OCI-LY3 (cell line): ENCODE data around the gene MYO3A.

Source experiments
- H2AFZ ChIP-seq: fragments of 200-600, 300-600 bp; shearing (Covaris generic); 2 replicates; pipeline ENCODE4 v1.6.0; 2014; ENCODE audit warnings: antibody characterized with exemption, low read depth, low read length
- H3K27ac ChIP-seq: fragments of 200-600, 300-600 bp; sonication (generic); 2 replicates; pipeline ENCODE4 v1.5.1; 2014; ENCODE audit warnings: mild to moderate bottlenecking, low read length, moderate library complexity, mixed read lengths
- H3K27me3 ChIP-seq: fragments of 200-600, 300-600 bp; sonication (generic); 2 replicates; pipeline ENCODE4 v1.6.1; 2014; ENCODE audit warnings: low read depth, low read length, mixed read lengths
- H3K36me3 ChIP-seq: fragments of 200-600, 300-600 bp; sonication (generic); replicated peaks from 2 replicates; pipeline ENCODE3; 2014; ENCODE audit warnings: low read depth, low read length, mixed read lengths
- H3K4me1 ChIP-seq: fragments of 300-600, 200-600 bp; sonication (generic); 2 replicates; pipeline ENCODE4 v1.6.1; 2014; ENCODE audit warnings: low read length, mixed read lengths
- H3K4me2 ChIP-seq: fragments of 200-600, 300-600 bp; sonication (generic); 2 replicates; pipeline ENCODE4 v1.6.1; 2014; ENCODE audit warnings: low read length, mixed read lengths
- H3K4me3 ChIP-seq: fragments of 300-600, 200-600 bp; sonication (generic); 2 replicates; pipeline ENCODE4 v1.5.1; 2014; ENCODE audit warnings: antibody characterized with exemption, mild to moderate bottlenecking, low read length, moderate library complexity
- H3K79me2 ChIP-seq: fragments of 300-600, 200-600 bp; shearing (Covaris generic); 2 replicates; pipeline ENCODE4 v1.6.1; 2014; ENCODE audit warnings: mild to moderate bottlenecking, low read length, mixed read lengths
- H3K9ac ChIP-seq: fragments of 300-600, 200-600 bp; shearing (Covaris generic); 2 replicates; pipeline ENCODE4 v1.6.0; 2014; ENCODE audit warnings: mild to moderate bottlenecking, low read length, moderate library complexity
- H3K9me3 ChIP-seq: fragments of 200-600, 300-600 bp; shearing (Covaris generic); 2 replicates; pipeline ENCODE4 v1.6.1; 2014; ENCODE audit warnings: low read length, mixed read lengths; ENCODE audit not compliant: insufficient read depth
- H4K20me1 ChIP-seq: fragments of 200-600, 300-600 bp; sonication (generic); 2 replicates; pipeline ENCODE4 v1.6.1; 2016; ENCODE audit warnings: low read length, mixed read lengths; ENCODE audit not compliant: insufficient read depth
- CTCF ChIP-seq: fragments of 200-600, 300-600 bp; sonication (generic); IDR thresholded peaks from 2 replicates; pipeline ENCODE4 v1.5.1; 2014; ENCODE audit warnings: antibody characterized with exemption, low read length, low read depth
- EZH2phosphoT487 ChIP-seq: fragments of 200-600 bp; shearing (Covaris generic); IDR thresholded peaks from 2 replicates; pipeline ENCODE4 v1.6.1; 2018; ENCODE audit warnings: antibody characterized with exemption, mixed run types, low read depth

The MYO3A gene

DNA sequence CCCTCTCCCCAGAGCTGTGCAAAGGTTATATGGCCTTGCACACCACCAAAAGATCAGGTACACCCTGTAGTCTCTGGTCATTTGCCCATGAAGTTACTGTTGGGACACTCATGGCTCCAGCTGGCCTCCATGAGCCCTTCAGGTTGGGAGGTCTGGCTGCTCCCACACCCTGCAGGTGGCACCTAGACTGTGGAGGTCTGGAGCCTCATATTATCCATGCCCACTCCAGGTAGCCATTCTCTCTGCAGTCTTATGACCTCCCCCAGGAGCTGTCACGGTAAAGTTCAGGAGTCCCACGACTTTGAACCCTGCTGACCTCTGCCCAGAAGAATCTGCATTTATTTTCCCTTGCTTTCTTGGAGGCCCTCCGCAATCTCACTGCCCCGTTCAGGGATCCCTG, 243.3 kb downstream of the MYO3A start:
- H3K36me3 ChIP-seq: no peaks in the 10 kb centered on the region
- H3K4me1 ChIP-seq: no peaks in the 10 kb centered on the region
- no peak overlapping the region for H3K9ac ChIP-seq
- H3K27me3 ChIP-seq: no peaks in the 10 kb centered on the region
- H4K20me1 ChIP-seq: no peaks in the 10 kb centered on the region
- H3K4me3 ChIP-seq: no peak overlapping the region
- no peak overlapping the region for H3K27ac ChIP-seq
- no peaks in the 10 kb centered on the region for H3K9me3 ChIP-seq
- no peak overlapping the region for H2AFZ ChIP-seq
- H3K79me2 ChIP-seq: no peaks in the 10 kb centered on the region
- no peak overlapping the region for H3K4me2 ChIP-seq
- TF ChIP-seq CTCF (no peak), EZH2phosphoT487 (no peak)

DNA sequence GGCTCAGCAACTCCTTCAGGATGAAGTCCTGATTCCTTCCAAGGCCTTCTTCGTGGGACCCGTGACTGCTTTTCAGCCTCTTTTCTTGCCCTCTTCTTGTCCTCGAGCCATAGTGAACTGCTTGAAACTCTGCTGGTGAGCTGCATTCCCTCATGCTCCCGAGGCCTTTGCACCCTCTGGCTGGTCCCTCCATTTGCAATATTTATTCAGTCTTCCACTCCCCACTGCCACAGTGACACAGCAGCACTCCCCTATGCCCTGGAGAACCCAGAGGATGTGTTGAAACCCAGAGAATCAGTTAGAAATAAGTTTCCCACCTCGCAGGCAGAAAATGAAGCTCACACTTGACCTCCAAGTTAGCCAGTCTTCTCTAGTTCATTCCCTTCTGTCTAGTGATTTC, 260.2 kb downstream of the MYO3A start:
- no peak for TF ChIP-seq CTCF
- no peak for TF ChIP-seq EZH2phosphoT487
- no peaks in the 10 kb centered on the region for H3K9me3 ChIP-seq
- H3K4me3 ChIP-seq: no peak overlapping the region
- H3K79me2 ChIP-seq: no peaks in the 10 kb centered on the region
- no peaks in the 10 kb centered on the region for H3K36me3 ChIP-seq
- no peak overlapping the region for H3K27ac ChIP-seq
- H3K4me2 ChIP-seq: no peak overlapping the region
- no peaks in the 10 kb centered on the region for H4K20me1 ChIP-seq
- H3K4me1 ChIP-seq: no peaks in the 10 kb centered on the region
- H2AFZ ChIP-seq: no peak overlapping the region
- H3K9ac ChIP-seq: no peak overlapping the region
- H3K27me3 ChIP-seq: no peaks in the 10 kb centered on the region

- Histone ChIP-seq H3K36me3 (no peaks in the 10 kb centered on the region), H3K9ac (no peak overlapping the region), H3K4me2 (no peak overlapping the region), H3K79me2 (no peaks in the 10 kb centered on the region), H3K4me3 (no peak overlapping the region), H3K9me3 (no peaks in the 10 kb centered on the region), H3K27me3 (no peaks in the 10 kb centered on the region), H3K27ac (no peak overlapping the region), H3K4me1 (no peaks in the 10 kb centered on the region), H2AFZ (no peak overlapping the region), H4K20me1 (no peaks in the 10 kb centered on the region)
- TF ChIP-seq CTCF: no peak
- no peak for TF ChIP-seq EZH2phosphoT487
These were observed 263.2 kb downstream of the MYO3A start for GRCh38 chr10:26197248-26197647.

DNA sequence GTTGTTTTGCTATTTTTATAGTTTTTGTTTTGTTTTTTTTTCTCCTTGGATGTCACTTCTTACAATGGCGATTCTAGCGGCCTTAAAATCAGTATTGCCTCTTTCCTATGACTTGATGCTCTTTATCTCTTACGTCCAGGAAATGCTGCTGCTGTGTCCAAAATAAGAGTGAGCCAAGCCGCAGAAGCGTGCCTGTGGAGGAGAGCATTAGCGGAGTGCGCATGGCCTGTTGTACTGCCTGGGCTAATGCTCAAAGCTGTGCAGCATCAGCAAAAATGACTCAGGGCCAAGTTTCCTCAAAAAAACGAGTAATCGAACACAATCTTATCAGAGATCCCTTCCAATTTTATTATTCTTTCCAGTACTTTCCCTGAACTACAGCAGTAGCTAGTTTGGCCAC, 264.1 kb downstream of the MYO3A start:
- TF ChIP-seq EZH2phosphoT487 (no peak), CTCF (no peak)
- H3K4me2 ChIP-seq: no peak overlapping the region
- H3K79me2 ChIP-seq: no peaks in the 10 kb centered on the region
- H3K4me1 ChIP-seq: no peaks in the 10 kb centered on the region
- H4K20me1 ChIP-seq: no peaks in the 10 kb centered on the region
- no peak overlapping the region for H3K4me3 ChIP-seq
- H3K36me3 ChIP-seq: no peaks in the 10 kb centered on the region
- H3K9ac ChIP-seq: no peak overlapping the region
- H2AFZ ChIP-seq: no peak overlapping the region
- no peaks in the 10 kb centered on the region for H3K9me3 ChIP-seq
- no peak overlapping the region for H3K27ac ChIP-seq
- no peaks in the 10 kb centered on the region for H3K27me3 ChIP-seq
